OCI-LY3 (cell line): ENCODE data around the gene MSN.

Source experiments
- H2AFZ ChIP-seq: fragments of 200-600, 300-600 bp; shearing (Covaris generic); 2 replicates; pipeline ENCODE4 v1.6.0; 2014; ENCODE audit warnings: antibody characterized with exemption, low read depth, low read length
- H3K27ac ChIP-seq: fragments of 200-600, 300-600 bp; sonication (generic); 2 replicates; pipeline ENCODE4 v1.5.1; 2014; ENCODE audit warnings: mild to moderate bottlenecking, low read length, moderate library complexity, mixed read lengths
- H3K27me3 ChIP-seq: fragments of 200-600, 300-600 bp; sonication (generic); 2 replicates; pipeline ENCODE4 v1.6.1; 2014; ENCODE audit warnings: low read depth, low read length, mixed read lengths
- H3K36me3 ChIP-seq: fragments of 200-600, 300-600 bp; sonication (generic); replicated peaks from 2 replicates; pipeline ENCODE3; 2014; ENCODE audit warnings: low read depth, low read length, mixed read lengths
- H3K4me1 ChIP-seq: fragments of 300-600, 200-600 bp; sonication (generic); 2 replicates; pipeline ENCODE4 v1.6.1; 2014; ENCODE audit warnings: low read length, mixed read lengths
- H3K4me2 ChIP-seq: fragments of 200-600, 300-600 bp; sonication (generic); 2 replicates; pipeline ENCODE4 v1.6.1; 2014; ENCODE audit warnings: low read length, mixed read lengths
- H3K4me3 ChIP-seq: fragments of 300-600, 200-600 bp; sonication (generic); 2 replicates; pipeline ENCODE4 v1.5.1; 2014; ENCODE audit warnings: antibody characterized with exemption, mild to moderate bottlenecking, low read length, moderate library complexity
- H3K79me2 ChIP-seq: fragments of 300-600, 200-600 bp; shearing (Covaris generic); 2 replicates; pipeline ENCODE4 v1.6.1; 2014; ENCODE audit warnings: mild to moderate bottlenecking, low read length, mixed read lengths
- H3K9ac ChIP-seq: fragments of 300-600, 200-600 bp; shearing (Covaris generic); 2 replicates; pipeline ENCODE4 v1.6.0; 2014; ENCODE audit warnings: mild to moderate bottlenecking, low read length, moderate library complexity
- H3K9me3 ChIP-seq: fragments of 200-600, 300-600 bp; shearing (Covaris generic); 2 replicates; pipeline ENCODE4 v1.6.1; 2014; ENCODE audit warnings: low read length, mixed read lengths; ENCODE audit not compliant: insufficient read depth
- H4K20me1 ChIP-seq: fragments of 200-600, 300-600 bp; sonication (generic); 2 replicates; pipeline ENCODE4 v1.6.1; 2016; ENCODE audit warnings: low read length, mixed read lengths; ENCODE audit not compliant: insufficient read depth
- CTCF ChIP-seq: fragments of 200-600, 300-600 bp; sonication (generic); IDR thresholded peaks from 2 replicates; pipeline ENCODE4 v1.5.1; 2014; ENCODE audit warnings: antibody characterized with exemption, low read length, low read depth
- EZH2phosphoT487 ChIP-seq: fragments of 200-600 bp; shearing (Covaris generic); IDR thresholded peaks from 2 replicates; pipeline ENCODE4 v1.6.1; 2018; ENCODE audit warnings: antibody characterized with exemption, mixed run types, low read depth

Gene MSN

GRCh38 chrX:65705439-65705838 is 38.0 kb downstream of the MSN start:
- peaks cover 28% of the 10 kb centered on the region for H3K79me2 ChIP-seq
- no peak overlapping the region for H3K27ac ChIP-seq
- H4K20me1 ChIP-seq, result peaks cover 12% of the 10 kb centered on the region; the same call in 1 of the 2 replicates
- TF ChIP-seq CTCF (no peak), EZH2phosphoT487 (no peak)
- no peaks in the 10 kb centered on the region for H3K9me3 ChIP-seq
- H3K4me2 ChIP-seq, result no peak overlapping the region
- no peak overlapping the region for H2AFZ ChIP-seq
- no peaks in the 10 kb centered on the region for H3K27me3 ChIP-seq
- H3K4me3 ChIP-seq, result no peak overlapping the region
- peaks cover 3% of the 10 kb centered on the region for H3K36me3 ChIP-seq
- no peak overlapping the region for H3K9ac ChIP-seq
- H3K4me1 ChIP-seq, result peaks cover 29% of the 10 kb centered on the region

GRCh38 chrX:65706041-65706828 is 38.8 kb downstream of the MSN start:
- Histone ChIP-seq H3K27me3 (no peaks in the 10 kb centered on the region), H2AFZ (no peak overlapping the region), H3K36me3 (peaks cover 3% of the 10 kb centered on the region), H3K4me2 (no peak overlapping the region), H3K4me3 (no peak overlapping the region), H3K9ac (no peak overlapping the region), H3K27ac (no peak overlapping the region), H3K79me2 (peaks cover 20% of the 10 kb centered on the region), H4K20me1 (peaks cover 12% of the 10 kb centered on the region; the same call in 1 of the 2 replicates), H3K4me1 (peaks cover 29% of the 10 kb centered on the region), H3K9me3 (no peaks in the 10 kb centered on the region)
- TF ChIP-seq EZH2phosphoT487, result no peak
- TF ChIP-seq CTCF, result no peak

GRCh38 chrX:65707151-65707550 is 39.7 kb downstream of the MSN start:
- Histone ChIP-seq H4K20me1 (peaks cover 12% of the 10 kb centered on the region; the same call in 1 of the 2 replicates), H3K4me1 (peaks cover 29% of the 10 kb centered on the region), H3K4me2 (no peak overlapping the region)

More at GRCh38 chrX:65707151-65707550, 39.7 kb downstream of the MSN start:
- no peak overlapping the region for H3K9ac ChIP-seq
- H2AFZ ChIP-seq, result no peak overlapping the region
- H3K4me3 ChIP-seq, result no peak overlapping the region
- no peaks in the 10 kb centered on the region for H3K9me3 ChIP-seq
- no peak overlapping the region for H3K27ac ChIP-seq
- H3K36me3 ChIP-seq, result no peaks in the 10 kb centered on the region
- no peaks in the 10 kb centered on the region for H3K27me3 ChIP-seq
- TF ChIP-seq EZH2phosphoT487 (no peak), CTCF (no peak)
- peaks cover 18% of the 10 kb centered on the region for H3K79me2 ChIP-seq
